GM12891 (cell line): ENCODE data around the gene SWAP70.

Experiments
- POLR2A ChIP-seq: IDR thresholded peaks from 2 replicates; pipeline ENCODE4 v1.6.1; 2011; ENCODE audit warnings: low read depth, low read length, control low read depth
- TAF1 ChIP-seq: IDR thresholded peaks from 2 replicates; pipeline ENCODE4 v1.6.1; 2011; ENCODE audit warnings: low read depth, low read length, control low read depth

DNA sequence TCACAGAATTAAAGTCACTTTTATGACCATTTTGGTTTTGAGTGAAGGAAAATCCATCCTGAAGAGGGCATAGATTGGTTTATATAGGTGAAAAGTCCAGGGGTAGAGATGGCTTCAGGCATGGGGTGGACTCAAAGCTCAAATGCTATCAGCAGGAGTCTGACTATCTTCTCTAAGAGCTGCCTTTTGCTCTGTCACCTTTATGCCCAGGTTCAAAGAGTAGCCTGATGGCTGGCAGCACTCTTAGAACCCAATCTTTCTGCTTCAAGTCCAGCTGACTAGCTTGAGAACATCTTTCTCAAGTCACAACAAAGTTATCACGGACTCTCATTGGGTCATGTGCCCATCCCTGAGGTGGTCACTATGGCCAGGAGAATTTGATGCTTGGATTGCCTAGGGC, 27.2 kb upstream of the SWAP70 start:
- TF ChIP-seq TAF1 (no peak), POLR2A (no peak)
